ENCODE data around the gene CYP4V2. TPM values are rescaled to one million over a fixed set of nuclear protein-coding genes. Genes with fewer than 3 reads are reported as not detected.

CYP4V2 gene
- 10 to 100 TPM; 44.0 to 83.8 (median 61.3) TPM for total RNA-seq

- Histone ChIP-seq H3K4me1 (peaks cover 11 to 37% (median 27%) of the 10 kb centered on the region in 4 donors), H3K27ac (peak within 1 kb of the TSS; percentile 93 to 99 (median 96)), H3K36me3 (no peaks in the 10 kb centered on the region), H3K27me3 (no peaks in the 10 kb centered on the region), H3K9me3 (no peaks in the 10 kb centered on the region), H3K4me3 (peak within 1 kb of the TSS; percentile 44 to 93 (median 68))
- peak; percentile 92 for DNase-seq
- in situ Hi-C loops (cut with MboI; ENCODE audit: low pct_ligation_motif_present in 1 of 4, low pct_unique_long_range_greater_than_20kb in 1 of 4, low sequenced_read_pairs in 3 of 4) = no loop called here
- intact Hi-C loops (cut with DNase I; ENCODE audit: low total_unique reads) = loop anchor here (5.0 kb wide), 1 partner anchor 44 kb away; no protein-coding TSS in a partner anchor
- 0% methylated on average over 52 of the region's 107 CpGs; no CpG with 5 or more reads in 1 of the 2 donors for WGBS, 2 donors (ENCODE audit: low coverage in 1 of 2)
- TF ChIP-seq EP300 (IDR thresholded peaks at IDR 0.05; ENCODE audit: low read depth) = no peak
- TF ChIP-seq POLR2AphosphoS5 (IDR thresholded peaks at IDR 0.05) = peak; percentile 68 to 89 (median 86)
- TF ChIP-seq, protein P1, sequence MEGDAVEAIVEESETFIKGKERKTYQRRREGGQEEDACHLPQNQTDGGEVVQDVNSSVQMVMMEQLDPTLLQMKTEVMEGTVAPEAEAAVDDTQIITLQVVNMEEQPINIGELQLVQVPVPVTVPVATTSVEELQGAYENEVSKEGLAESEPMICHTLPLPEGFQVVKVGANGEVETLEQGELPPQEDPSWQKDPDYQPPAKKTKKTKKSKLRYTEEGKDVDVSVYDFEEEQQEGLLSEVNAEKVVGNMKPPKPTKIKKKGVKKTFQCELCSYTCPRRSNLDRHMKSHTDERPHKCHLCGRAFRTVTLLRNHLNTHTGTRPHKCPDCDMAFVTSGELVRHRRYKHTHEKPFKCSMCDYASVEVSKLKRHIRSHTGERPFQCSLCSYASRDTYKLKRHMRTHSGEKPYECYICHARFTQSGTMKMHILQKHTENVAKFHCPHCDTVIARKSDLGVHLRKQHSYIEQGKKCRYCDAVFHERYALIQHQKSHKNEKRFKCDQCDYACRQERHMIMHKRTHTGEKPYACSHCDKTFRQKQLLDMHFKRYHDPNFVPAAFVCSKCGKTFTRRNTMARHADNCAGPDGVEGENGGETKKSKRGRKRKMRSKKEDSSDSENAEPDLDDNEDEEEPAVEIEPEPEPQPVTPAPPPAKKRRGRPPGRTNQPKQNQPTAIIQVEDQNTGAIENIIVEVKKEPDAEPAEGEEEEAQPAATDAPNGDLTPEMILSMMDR (IDR thresholded peaks at IDR 0.05) = peak in 1 of 5 experiments; percentile 41
- TF ChIP-seq POLR2A (IDR thresholded peaks at IDR 0.05) = peak; percentile 88
Observed at GRCh38 chr4:186191200-186192065, at the start of gene CYP4V2. Gene CYP4V2, plus strand, starts transcription at chr4:186191567. Its CDS starts 257 bp downstream, at chr4:186191824.

GRCh38 chr4:186144198-186144945 is 47.0 kb upstream of the CYP4V2 start:
- TF ChIP-seq POLR2A (IDR thresholded peaks at IDR 0.05) = no peak
- TF ChIP-seq, protein P1 (IDR thresholded peaks at IDR 0.05) = peak; percentile 15 to 37 (median 26)
- Histone ChIP-seq H3K4me1 (peaks cover 0 to 7% (median 5%) of the 10 kb centered on the region in 4 donors), H3K27ac (peak overlapping the region; percentile 74 to 78 (median 76)), H3K36me3 (no peaks in the 10 kb centered on the region), H3K27me3 (no peaks in the 10 kb centered on the region), H3K9me3 (no peaks in the 10 kb centered on the region), H3K4me3 (peak overlapping the region; percentile 3 to 56 (median 50))
- 3% methylated on average over 32 of the region's 72 CpGs; no CpG with 5 or more reads in 1 of the 2 donors for WGBS, 2 donors (ENCODE audit: low coverage in 1 of 2)
- DNase-seq = peak; percentile 55
- in situ Hi-C loops (cut with MboI; ENCODE audit: low pct_ligation_motif_present in 1 of 4, low pct_unique_long_range_greater_than_20kb in 1 of 4, low sequenced_read_pairs in 3 of 4) = no loop called here
- intact Hi-C loops (cut with DNase I; ENCODE audit: low total_unique reads) = no loop called here

DNA sequence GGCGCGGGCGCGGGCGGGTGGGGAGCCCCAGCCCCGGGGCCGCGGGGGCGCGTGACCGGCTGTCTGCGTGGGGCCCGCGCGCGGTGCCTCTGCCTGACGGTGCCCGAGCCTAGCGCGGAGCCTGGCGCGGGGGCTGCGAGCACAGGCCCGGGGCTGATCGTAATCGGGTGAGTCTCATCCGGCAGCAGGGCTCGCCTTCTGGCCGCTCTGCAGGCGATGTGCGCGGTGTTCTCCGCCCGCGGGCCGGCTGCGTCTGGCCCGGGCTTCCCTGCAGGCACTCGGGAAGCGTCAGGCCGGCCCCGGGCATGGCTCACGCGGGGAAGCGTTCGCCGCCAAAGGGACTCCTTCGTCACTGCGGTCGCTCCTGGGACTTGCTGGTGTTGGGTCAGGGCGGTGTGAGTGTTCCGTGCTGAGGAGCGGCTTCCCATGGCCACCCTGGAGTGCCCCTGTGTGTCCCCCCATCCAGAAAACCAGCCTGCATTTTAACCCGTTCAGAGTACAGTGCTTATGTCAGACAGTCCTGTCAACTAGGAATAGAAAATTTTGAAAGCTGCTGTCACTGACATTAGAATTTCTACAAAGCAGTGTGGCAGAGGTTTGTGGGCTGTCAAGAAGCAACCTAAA is 46.3 kb upstream of the CYP4V2 start:
- H3K4me3 ChIP-seq = peak overlapping the region; percentile 44 to 56 (median 50)
- H3K4me1 ChIP-seq = peaks cover 0 to 7% (median 5%) of the 10 kb centered on the region in 4 donors
- peak overlapping the region; percentile 74 to 90 (median 79) for H3K27ac ChIP-seq
- WGBS, 2 donors (ENCODE audit: low coverage in 1 of 2) = 4% methylated on average over 16 of the region's 54 CpGs; no CpG with 5 or more reads in 1 of the 2 donors
- no peaks in the 10 kb centered on the region for H3K27me3 ChIP-seq
- peak; percentile 44 for DNase-seq
- TF ChIP-seq, protein P1 (IDR thresholded peaks at IDR 0.05) = no peak
- no peak for TF ChIP-seq POLR2A (IDR thresholded peaks at IDR 0.05)
- TF ChIP-seq POLR2AphosphoS5 (IDR thresholded peaks at IDR 0.05) = no peak
- TF ChIP-seq EP300 (IDR thresholded peaks at IDR 0.05; ENCODE audit: low read depth) = no peak
- in situ Hi-C loops (cut with MboI; ENCODE audit: low pct_ligation_motif_present in 1 of 4, low pct_unique_long_range_greater_than_20kb in 1 of 4, low sequenced_read_pairs in 3 of 4) = no loop called here
- intact Hi-C loops (cut with DNase I; ENCODE audit: low total_unique reads) = loop anchor here (5.0 kb wide), 1 partner anchor 47 kb away; the partner anchor contains the start of gene CYP4V2
- no peaks in the 10 kb centered on the region for H3K36me3 ChIP-seq
- H3K9me3 ChIP-seq = no peaks in the 10 kb centered on the region

All from transverse colon (tissue), 4 donors.